ENCODE results near the gene CAPRIN1. TPM values are rescaled to one million over a fixed set of nuclear protein-coding genes. Genes with fewer than 3 reads are reported as not detected.

CAPRIN1 gene, protein sequence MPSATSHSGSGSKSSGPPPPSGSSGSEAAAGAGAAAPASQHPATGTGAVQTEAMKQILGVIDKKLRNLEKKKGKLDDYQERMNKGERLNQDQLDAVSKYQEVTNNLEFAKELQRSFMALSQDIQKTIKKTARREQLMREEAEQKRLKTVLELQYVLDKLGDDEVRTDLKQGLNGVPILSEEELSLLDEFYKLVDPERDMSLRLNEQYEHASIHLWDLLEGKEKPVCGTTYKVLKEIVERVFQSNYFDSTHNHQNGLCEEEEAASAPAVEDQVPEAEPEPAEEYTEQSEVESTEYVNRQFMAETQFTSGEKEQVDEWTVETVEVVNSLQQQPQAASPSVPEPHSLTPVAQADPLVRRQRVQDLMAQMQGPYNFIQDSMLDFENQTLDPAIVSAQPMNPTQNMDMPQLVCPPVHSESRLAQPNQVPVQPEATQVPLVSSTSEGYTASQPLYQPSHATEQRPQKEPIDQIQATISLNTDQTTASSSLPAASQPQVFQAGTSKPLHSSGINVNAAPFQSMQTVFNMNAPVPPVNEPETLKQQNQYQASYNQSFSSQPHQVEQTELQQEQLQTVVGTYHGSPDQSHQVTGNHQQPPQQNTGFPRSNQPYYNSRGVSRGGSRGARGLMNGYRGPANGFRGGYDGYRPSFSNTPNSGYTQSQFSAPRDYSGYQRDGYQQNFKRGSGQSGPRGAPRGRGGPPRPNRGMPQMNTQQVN
- 291 TPM for polyA plus RNA-seq (2013, experiment 1 of 4)
- polyA plus RNA-seq (2013, experiment 2 of 4): 321 TPM
- polyA plus RNA-seq (2013, experiment 3 of 4): 261 TPM
- 287 TPM for polyA plus RNA-seq (2013, experiment 4 of 4)

DNA sequence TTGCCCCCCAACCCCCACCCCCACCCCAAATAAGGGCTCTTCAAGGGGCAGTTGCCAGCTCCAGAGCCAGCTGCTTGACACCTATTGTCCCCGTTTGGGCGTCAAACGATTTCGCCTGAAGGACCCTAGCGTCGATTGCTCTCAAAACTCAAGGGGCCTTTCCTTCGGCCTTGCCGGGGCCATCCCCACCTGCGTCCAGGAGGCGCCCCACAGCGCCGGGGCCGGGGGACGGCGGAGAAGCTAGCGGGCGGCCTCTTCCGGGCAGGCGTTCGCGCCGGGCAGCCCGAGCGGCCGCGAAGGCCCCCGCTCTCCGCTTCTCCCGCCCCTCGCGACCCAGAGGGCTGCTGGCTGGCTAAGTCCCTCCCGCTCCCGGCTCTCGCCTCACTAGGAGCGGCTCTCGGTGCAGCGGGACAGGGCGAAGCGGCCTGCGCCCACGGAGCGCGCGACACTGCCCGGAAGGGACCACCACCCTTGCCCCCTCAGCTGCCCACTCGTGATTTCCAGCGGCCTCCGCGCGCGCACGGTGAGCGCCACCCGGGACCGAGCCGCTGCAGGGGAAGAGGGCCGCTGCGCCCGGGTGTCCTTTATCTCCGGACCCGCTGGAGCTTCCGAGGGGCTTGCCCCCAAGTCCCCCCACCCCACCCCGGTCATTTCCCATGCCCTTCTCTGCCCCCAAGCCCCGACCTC is at the start of gene CAPRIN1:
Gene CAPRIN1, plus strand, starts transcription at position 383 of the 687 bp plus-strand sequence. CDS start 690 bp downstream, outside the sequence.
- Histone ChIP-seq H3K27ac (ENCODE audit: insufficient read depth, low read depth, low read length, poor library complexity, severe bottlenecking) (peak within 1 kb of the TSS; percentile 100), H3K9me3 (ENCODE audit: control insufficient read depth, low read length) (no peaks in the 10 kb centered on the region), H3K36me3 (ENCODE audit: control insufficient read depth, insufficient read depth, low read length) (peaks cover 6% of the 10 kb centered on the region), H3K4me1 (ENCODE audit: control insufficient read depth, insufficient read depth, low read length) (peaks cover 18% of the 10 kb centered on the region), H3K4me3 (ENCODE audit: insufficient read depth, low read depth, low read length) (peak within 1 kb of the TSS; percentile 90), H3K27me3 (ENCODE audit: control insufficient read depth, insufficient read depth, low read length, poor library complexity, severe bottlenecking) (no peaks in the 10 kb centered on the region)
- WGBS, 2 experiments: 0% methylated on average over 63 to 64 of the region's 64 CpGs

GRCh38 chr11:34002420-34002819 is 49.1 kb upstream of the CAPRIN1 start:
- Histone ChIP-seq H3K27ac (ENCODE audit: insufficient read depth, low read depth, low read length, poor library complexity, severe bottlenecking) (no peak overlapping the region), H3K9me3 (ENCODE audit: control insufficient read depth, low read length) (no peaks in the 10 kb centered on the region), H3K4me1 (ENCODE audit: control insufficient read depth, insufficient read depth, low read length) (no peaks in the 10 kb centered on the region), H3K27me3 (ENCODE audit: control insufficient read depth, insufficient read depth, low read length, poor library complexity, severe bottlenecking) (peaks cover 7% of the 10 kb centered on the region), H3K36me3 (ENCODE audit: control insufficient read depth, insufficient read depth, low read length) (no peaks in the 10 kb centered on the region), H3K4me3 (ENCODE audit: insufficient read depth, low read depth, low read length) (no peak overlapping the region)
- 91 to 94% methylated on average over 4 of the region's 4 CpGs for WGBS, 2 experiments

DNA sequence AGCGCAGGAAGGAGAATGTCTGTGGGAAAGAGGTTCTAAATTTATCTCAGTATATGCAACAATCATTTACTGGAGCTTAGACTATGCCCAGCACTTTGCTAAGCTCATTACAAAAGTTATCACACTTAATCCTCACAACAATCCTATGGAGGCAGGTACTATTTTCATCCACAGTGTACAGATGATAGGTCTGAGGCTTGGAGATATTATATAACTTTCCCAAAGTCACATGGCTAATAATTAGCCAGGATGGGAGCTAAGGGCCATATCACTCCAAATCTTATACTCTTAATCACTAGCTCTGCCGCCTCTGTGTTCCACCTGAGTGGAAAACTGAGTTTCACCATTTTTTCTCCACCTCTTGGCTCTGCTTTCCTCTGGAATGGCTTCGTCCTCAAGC is 47.3 kb upstream of the CAPRIN1 start:
- 70 to 86% methylated on average over 2 to 3 of the region's 3 CpGs for WGBS, 2 experiments
- H3K27me3 ChIP-seq (ENCODE audit: control insufficient read depth, insufficient read depth, low read length, poor library complexity, severe bottlenecking): no peaks in the 10 kb centered on the region
- H3K36me3 ChIP-seq (ENCODE audit: control insufficient read depth, insufficient read depth, low read length): no peaks in the 10 kb centered on the region
- no peaks in the 10 kb centered on the region for H3K9me3 ChIP-seq (ENCODE audit: control insufficient read depth, low read length)
- H3K4me3 ChIP-seq (ENCODE audit: insufficient read depth, low read depth, low read length): no peak overlapping the region
- no peak overlapping the region for H3K27ac ChIP-seq (ENCODE audit: insufficient read depth, low read depth, low read length, poor library complexity, severe bottlenecking)
- H3K4me1 ChIP-seq (ENCODE audit: control insufficient read depth, insufficient read depth, low read length): no peaks in the 10 kb centered on the region

DNA sequence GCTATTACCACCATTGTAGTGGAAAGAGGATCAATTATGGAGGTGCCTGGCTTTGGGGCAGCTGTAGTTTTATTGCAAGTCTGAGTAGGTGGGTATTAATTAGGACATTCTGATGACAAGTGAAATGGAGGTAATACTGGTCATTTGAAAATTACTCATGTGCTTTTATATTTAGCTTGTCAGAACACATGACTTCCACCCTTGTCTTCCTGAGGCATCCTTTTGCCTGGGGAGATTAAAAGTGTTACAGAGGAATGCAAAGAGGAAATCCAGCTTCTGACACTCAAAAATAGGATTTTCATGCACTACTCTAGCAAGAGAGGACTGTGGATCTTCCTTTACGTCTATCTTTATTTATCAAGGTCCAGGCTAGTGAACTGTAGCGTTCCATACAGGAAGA is 44.7 kb upstream of the CAPRIN1 start:
- Histone ChIP-seq H3K4me1 (ENCODE audit: control insufficient read depth, insufficient read depth, low read length) (no peaks in the 10 kb centered on the region), H3K27ac (ENCODE audit: insufficient read depth, low read depth, low read length, poor library complexity, severe bottlenecking) (no peak overlapping the region), H3K4me3 (ENCODE audit: insufficient read depth, low read depth, low read length) (no peak overlapping the region), H3K9me3 (ENCODE audit: control insufficient read depth, low read length) (no peaks in the 10 kb centered on the region), H3K27me3 (ENCODE audit: control insufficient read depth, insufficient read depth, low read length, poor library complexity, severe bottlenecking) (no peaks in the 10 kb centered on the region), H3K36me3 (ENCODE audit: control insufficient read depth, insufficient read depth, low read length) (no peaks in the 10 kb centered on the region)
- 79 to 88% methylated on average over 1 of the region's 2 CpGs for WGBS, 2 experiments

DNA sequence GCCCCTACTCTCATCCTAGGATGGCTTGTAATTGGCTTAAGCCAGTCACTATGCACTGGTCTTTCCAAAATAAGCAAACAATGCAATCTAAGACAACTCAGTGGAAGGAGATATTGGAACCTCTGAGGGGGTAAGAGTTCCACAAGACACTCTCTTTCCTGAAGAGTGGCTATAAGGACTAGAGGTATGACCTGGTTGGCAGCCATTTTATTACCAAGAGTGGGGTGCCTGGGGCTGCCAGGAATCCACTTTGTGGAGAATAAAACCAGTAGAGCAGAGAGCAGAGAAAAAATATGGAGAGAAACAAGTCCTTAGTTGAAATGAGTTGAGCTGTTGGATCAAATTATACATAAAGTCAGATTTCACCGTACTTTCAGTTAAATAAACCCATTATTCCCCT is 38.8 kb upstream of the CAPRIN1 start:
- H3K4me3 ChIP-seq (ENCODE audit: insufficient read depth, low read depth, low read length): no peak overlapping the region
- H3K9me3 ChIP-seq (ENCODE audit: control insufficient read depth, low read length): no peaks in the 10 kb centered on the region
- no peaks in the 10 kb centered on the region for H3K27me3 ChIP-seq (ENCODE audit: control insufficient read depth, insufficient read depth, low read length, poor library complexity, severe bottlenecking)
- 100% methylated on average over 1 of the region's 1 CpG; no CpG with 5 or more reads in 1 of the 2 experiments for WGBS, 2 experiments
- H3K36me3 ChIP-seq (ENCODE audit: control insufficient read depth, insufficient read depth, low read length): no peaks in the 10 kb centered on the region
- no peak overlapping the region for H3K27ac ChIP-seq (ENCODE audit: insufficient read depth, low read depth, low read length, poor library complexity, severe bottlenecking)
- H3K4me1 ChIP-seq (ENCODE audit: control insufficient read depth, insufficient read depth, low read length): no peaks in the 10 kb centered on the region

DNA sequence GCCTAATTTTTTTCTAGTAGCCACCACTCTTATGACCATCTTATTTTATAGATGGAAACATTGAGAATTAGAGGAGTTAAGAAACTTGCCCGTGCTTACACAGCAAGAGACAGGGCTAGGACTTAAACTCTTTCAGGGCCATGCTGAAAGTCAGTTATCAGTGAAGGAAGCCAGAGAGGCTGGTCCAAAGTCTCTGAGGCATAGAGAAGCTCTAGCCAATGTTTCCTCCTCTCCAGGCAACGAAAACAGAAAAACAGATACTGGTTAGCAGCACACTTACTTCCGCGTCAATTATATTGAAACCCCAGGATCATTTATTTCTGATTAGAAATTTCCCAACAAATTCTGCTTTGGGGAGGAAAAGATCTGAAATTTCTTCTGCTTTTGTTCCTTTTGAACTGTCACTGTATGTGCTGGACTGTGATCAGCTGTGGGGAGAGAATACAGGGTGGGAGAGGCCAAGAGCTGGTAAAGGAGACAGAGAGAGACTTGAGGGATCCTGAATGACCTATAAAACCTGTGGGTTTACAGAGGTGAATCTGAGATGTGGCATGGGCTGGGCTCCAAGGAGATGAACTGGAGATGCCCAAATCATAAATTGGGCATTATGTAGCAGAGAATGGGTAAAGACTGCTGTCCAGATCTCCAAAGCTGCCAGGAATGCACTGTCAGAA is 37.5 kb upstream of the CAPRIN1 start:
- 91 to 96% methylated on average over 4 of the region's 4 CpGs for WGBS, 2 experiments
- no peak overlapping the region for H3K27ac ChIP-seq (ENCODE audit: insufficient read depth, low read depth, low read length, poor library complexity, severe bottlenecking)
- H3K36me3 ChIP-seq (ENCODE audit: control insufficient read depth, insufficient read depth, low read length): no peaks in the 10 kb centered on the region
- no peaks in the 10 kb centered on the region for H3K9me3 ChIP-seq (ENCODE audit: control insufficient read depth, low read length)
- H3K4me1 ChIP-seq (ENCODE audit: control insufficient read depth, insufficient read depth, low read length): no peaks in the 10 kb centered on the region
- H3K27me3 ChIP-seq (ENCODE audit: control insufficient read depth, insufficient read depth, low read length, poor library complexity, severe bottlenecking): no peaks in the 10 kb centered on the region
- no peak overlapping the region for H3K4me3 ChIP-seq (ENCODE audit: insufficient read depth, low read depth, low read length)

- H3K4me1 ChIP-seq (ENCODE audit: control insufficient read depth, insufficient read depth, low read length): no peaks in the 10 kb centered on the region
- H3K27ac ChIP-seq (ENCODE audit: insufficient read depth, low read depth, low read length, poor library complexity, severe bottlenecking): no peak overlapping the region
- H3K4me3 ChIP-seq (ENCODE audit: insufficient read depth, low read depth, low read length): no peak overlapping the region
- WGBS, 2 experiments: 71 to 83% methylated on average over 3 of the region's 3 CpGs
- no peaks in the 10 kb centered on the region for H3K36me3 ChIP-seq (ENCODE audit: control insufficient read depth, insufficient read depth, low read length)
- no peaks in the 10 kb centered on the region for H3K9me3 ChIP-seq (ENCODE audit: control insufficient read depth, low read length)
- no peaks in the 10 kb centered on the region for H3K27me3 ChIP-seq (ENCODE audit: control insufficient read depth, insufficient read depth, low read length, poor library complexity, severe bottlenecking)
Observed at GRCh38 chr11:34021977-34022735, 29.4 kb upstream of the CAPRIN1 start.

GRCh38 chr11:34026432-34026831 is 25.1 kb upstream of the CAPRIN1 start:
- WGBS, 2 experiments: no CpG with 5 or more reads among the region's 14 CpGs
- Histone ChIP-seq H3K4me3 (ENCODE audit: insufficient read depth, low read depth, low read length) (no peak overlapping the region), H3K9me3 (ENCODE audit: control insufficient read depth, low read length) (no peaks in the 10 kb centered on the region)

More at GRCh38 chr11:34026432-34026831, 25.1 kb upstream of the CAPRIN1 start:
- Histone ChIP-seq H3K4me1 (ENCODE audit: control insufficient read depth, insufficient read depth, low read length) (peaks cover 6% of the 10 kb centered on the region), H3K27ac (ENCODE audit: insufficient read depth, low read depth, low read length, poor library complexity, severe bottlenecking) (no peak overlapping the region), H3K27me3 (ENCODE audit: control insufficient read depth, insufficient read depth, low read length, poor library complexity, severe bottlenecking) (no peaks in the 10 kb centered on the region), H3K36me3 (ENCODE audit: control insufficient read depth, insufficient read depth, low read length) (no peaks in the 10 kb centered on the region)

Data from ectodermal cell (in vitro differentiated cells).